Neuronal stem cell (in vitro differentiated cells): ENCODE measurements around the gene U2AF1L4.

Experiments used
- DNase-seq: peaks from one replicate; pipeline ENCODE4 v3.0.0-alpha.2; 2013; ENCODE audit warnings: low spot score
- H2AFZ ChIP-seq: one replicate; pipeline ENCODE4 v1.6.1; 2013; ENCODE audit warnings: mild to moderate bottlenecking, low read length, inconsistent platforms
- H2AK5ac ChIP-seq: 2 replicates; pipeline ENCODE4 v1.6.1; 2013; ENCODE audit warnings: low read depth, mild to moderate bottlenecking, inconsistent platforms, low read length, moderate library complexity, mixed read lengths
- H2BK120ac ChIP-seq: 2 replicates; pipeline ENCODE4 v1.6.1; 2013; ENCODE audit warnings: low read depth, mild to moderate bottlenecking, inconsistent platforms, low read length, moderate library complexity, mixed read lengths
- H2BK12ac ChIP-seq: one replicate; pipeline ENCODE4 v1.6.1; 2013; ENCODE audit warnings: low read length, inconsistent platforms
- H2BK15ac ChIP-seq: 2 replicates; pipeline ENCODE4 v1.6.1; 2013; ENCODE audit warnings: mild to moderate bottlenecking, low read length, inconsistent platforms, mixed read lengths
- H2BK5ac ChIP-seq: one replicate; pipeline ENCODE4 v1.6.1; 2013; ENCODE audit warnings: inconsistent platforms, mild to moderate bottlenecking, low read length, moderate library complexity
- H3K14ac ChIP-seq: one replicate; pipeline ENCODE4 v1.6.1; 2013; ENCODE audit warnings: low read length, inconsistent platforms
- H3K18ac ChIP-seq: 2 replicates; pipeline ENCODE4 v1.6.1; 2013; ENCODE audit warnings: low read length, inconsistent platforms
- H3K23ac ChIP-seq: 2 replicates; pipeline ENCODE4 v1.6.1; 2013; ENCODE audit warnings: low read depth, mild to moderate bottlenecking, mixed read lengths, low read length, inconsistent platforms; ENCODE audit not compliant: poor library complexity
- H3K27ac ChIP-seq: replicated peaks from 3 replicates; pipeline ENCODE4 v1.5.1; 2013; ENCODE audit warnings: low read length, inconsistent platforms
- H3K27me3 ChIP-seq, 3 experiments: 2 replicates each; pipeline ENCODE4 v1.6.1; 2013; ENCODE audit warnings: low read length in 3 of 3, mild to moderate bottlenecking in 2 of 3, inconsistent platforms in 1 of 3, low read depth in 1 of 3, mixed read lengths in 1 of 3, moderate library complexity in 1 of 3; ENCODE audit not compliant: control insufficient read depth in 3 of 3, insufficient read depth in 3 of 3
- H3K36me3 ChIP-seq, 2 donors: replicated peaks in 1 of 2; 2 replicates each; pipeline ENCODE4 v1.6.1; 2013; ENCODE audit warnings: low read length in 2 of 2; ENCODE audit not compliant: control insufficient read depth in 2 of 2, insufficient read depth in 2 of 2
- H3K4ac ChIP-seq: 2 replicates; pipeline ENCODE4 v1.6.1; 2013; ENCODE audit warnings: inconsistent platforms, mild to moderate bottlenecking, low read length, moderate library complexity
- H3K4me1 ChIP-seq, 2 donors: 1 replicate in 1 of 2; 2 replicates in 1 of 2; pipeline ENCODE4 v1.6.1; 2013; ENCODE audit warnings: low read length in 2 of 2, low read depth in 1 of 2; ENCODE audit not compliant: control insufficient read depth in 2 of 2, insufficient read depth in 1 of 2
- H3K4me2 ChIP-seq: one replicate; pipeline ENCODE4 v1.6.1; 2013; ENCODE audit warnings: mild to moderate bottlenecking, low read length, inconsistent platforms; ENCODE audit not compliant: insufficient read depth, poor library complexity, severe bottlenecking
- H3K4me3 ChIP-seq, 2 donors: 2 replicates each; pipeline ENCODE4 v1.5.1; 2013; ENCODE audit warnings: low read length in 2 of 2, mild to moderate bottlenecking in 2 of 2, inconsistent platforms in 1 of 2, moderate library complexity in 1 of 2
- H3K79me1 ChIP-seq: one replicate; pipeline ENCODE4 v1.6.1; 2013; ENCODE audit warnings: low read depth, mild to moderate bottlenecking, inconsistent platforms, low read length, moderate library complexity
- H3K9ac ChIP-seq: one replicate; pipeline ENCODE4 v1.6.1; 2013; ENCODE audit warnings: mild to moderate bottlenecking, low read depth, low read length, inconsistent platforms; ENCODE audit not compliant: poor library complexity
- H3K9me3 ChIP-seq, 2 donors: replicated peaks in 1 of 2; 2 replicates each; pipeline versions ENCODE3 to v1.6.1; 2013; ENCODE audit warnings: low read length in 2 of 2, mild to moderate bottlenecking in 2 of 2, inconsistent platforms in 1 of 2, low read depth in 1 of 2, mixed read lengths in 1 of 2, moderate library complexity in 1 of 2; ENCODE audit not compliant: control insufficient read depth in 2 of 2, insufficient read depth in 1 of 2
- H4K8ac ChIP-seq: one replicate; pipeline ENCODE4 v1.6.1; 2013; ENCODE audit warnings: low read depth, mild to moderate bottlenecking, inconsistent platforms, low read length, moderate library complexity
- H4K91ac ChIP-seq: one replicate; pipeline ENCODE4 v1.6.1; 2013; ENCODE audit warnings: low read length, low read depth, mild to moderate bottlenecking, inconsistent platforms; ENCODE audit not compliant: poor library complexity
- WGBS, 2 donors: extraction: QIAGEN DNeasy Blood & Tissue Kit; methylation state at CpG; one replicate each; pipeline ENCODE4 v1.1.7; 2013; ENCODE audit warnings: missing lambda C conversion rate in 2 of 2, mixed read lengths in 1 of 2; ENCODE audit not compliant: insufficient read length in 2 of 2, insufficient replicate concordance in 1 of 2; ENCODE audit errors: extremely low coverage in 2 of 2; 5-methylcytosine and 5-hydroxymethylcytosine counted together

U2AF1L4 gene

GRCh38 chr19:35738887-35739229, 6.4 kb downstream of the U2AF1L4 start:
- Histone ChIP-seq H3K36me3 (peaks cover 45 to 66% of the 10 kb centered on the region in 2 donors), H3K4me1 (peaks cover 2 to 5% of the 10 kb centered on the region in 2 donors), H3K9me3 (no peaks in the 10 kb centered on the region), H3K4ac (no peak overlapping the region), H4K91ac (no peak overlapping the region), H2AFZ (no peak overlapping the region), H3K4me3 (no peak overlapping the region), H4K8ac (no peak overlapping the region), H3K14ac (no peak overlapping the region), H2BK12ac (no peak overlapping the region), H2AK5ac (no peak overlapping the region), H3K27ac (no peak overlapping the region), H3K27me3 (no peaks in the 10 kb centered on the region), H3K23ac (no peak overlapping the region), H3K79me1 (peaks cover 9% of the 10 kb centered on the region), H3K9ac (no peak overlapping the region), H3K18ac (no peak overlapping the region), H2BK5ac (no peak overlapping the region), H3K4me2 (no peak overlapping the region), H2BK120ac (no peak overlapping the region), H2BK15ac (no peak overlapping the region)
- DNase-seq: no peak
- no CpG with 5 or more reads among the region's 2 CpGs for WGBS, 2 donors

GRCh38 chr19:35738021-35738886, 7.0 kb downstream of the U2AF1L4 start:
- no peaks in the 10 kb centered on the region for H3K9me3 ChIP-seq
- no peak overlapping the region for H2BK12ac ChIP-seq
- H3K4me2 ChIP-seq: no peak overlapping the region
- no CpG with 5 or more reads among the region's 37 CpGs for WGBS, 2 donors
- no peaks in the 10 kb centered on the region for H3K27me3 ChIP-seq
- peaks cover 9% of the 10 kb centered on the region for H3K79me1 ChIP-seq
- no peak for DNase-seq
- H3K4ac ChIP-seq: no peak overlapping the region
- H2BK5ac ChIP-seq: peak overlapping the region; percentile 87
- peak overlapping the region; percentile 70 for H3K9ac ChIP-seq
- H4K91ac ChIP-seq: no peak overlapping the region
- peak overlapping the region; percentile 80 for H3K23ac ChIP-seq
- peaks cover 2 to 5% of the 10 kb centered on the region in 2 donors for H3K4me1 ChIP-seq
- H2BK120ac ChIP-seq: no peak overlapping the region
- no peak overlapping the region for H2AK5ac ChIP-seq
- H2BK15ac ChIP-seq: no peak overlapping the region
- no peak overlapping the region for H3K27ac ChIP-seq
- no peak overlapping the region for H3K4me3 ChIP-seq
- peaks cover 46 to 72% of the 10 kb centered on the region in 2 donors for H3K36me3 ChIP-seq
- H4K8ac ChIP-seq: no peak overlapping the region
- H3K14ac ChIP-seq: no peak overlapping the region
- no peak overlapping the region for H2AFZ ChIP-seq
- no peak overlapping the region for H3K18ac ChIP-seq

DNA sequence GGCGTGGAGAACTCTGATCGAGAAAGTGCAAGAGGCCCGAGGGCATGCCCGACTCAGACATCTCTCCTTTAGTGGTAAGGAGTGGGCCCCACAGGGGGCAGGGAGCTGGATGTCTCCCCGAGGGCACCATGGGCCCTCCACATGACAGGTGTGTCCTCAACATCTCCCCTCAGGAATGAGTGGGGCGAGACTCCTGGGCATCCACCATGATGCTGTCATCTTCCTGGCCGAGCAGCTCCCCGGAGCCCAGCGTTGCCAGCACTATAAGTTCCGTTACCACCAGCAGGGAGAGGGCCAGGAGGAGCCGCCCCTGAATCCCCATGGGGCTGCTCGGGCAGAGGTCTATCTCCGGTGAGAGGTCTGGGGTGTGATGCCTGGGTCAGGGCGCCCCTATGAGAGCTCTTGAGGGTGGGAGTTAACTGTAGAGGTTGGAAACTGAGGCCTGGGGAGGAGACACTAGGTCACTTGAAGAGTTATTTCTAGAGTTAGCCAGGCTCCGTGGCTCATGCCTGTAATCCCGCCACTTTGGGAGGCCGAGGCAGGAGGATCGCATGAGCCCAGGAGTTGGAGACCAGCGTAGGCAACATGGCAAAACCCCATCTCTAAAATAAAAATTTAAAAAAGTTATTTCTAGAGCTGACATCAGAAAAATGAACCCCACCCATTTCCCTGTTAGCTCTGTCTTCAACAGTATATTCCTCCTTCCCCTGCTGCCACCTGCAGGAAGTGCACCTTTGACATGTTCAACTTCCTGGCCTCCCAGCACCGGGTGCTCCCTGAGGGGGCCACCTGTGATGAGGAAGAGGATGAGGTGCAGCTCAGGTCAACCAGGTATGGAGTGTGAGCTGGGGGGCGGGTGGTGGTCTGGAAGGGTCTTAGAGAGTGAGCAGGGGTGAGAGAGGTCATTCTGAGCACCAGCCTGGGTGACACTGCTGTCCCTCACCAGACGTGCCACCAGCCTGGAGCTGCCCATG, 8.0 kb downstream of the U2AF1L4 start:
- Histone ChIP-seq H4K8ac (no peak overlapping the region), H2AK5ac (no peak overlapping the region), H2BK12ac (no peak overlapping the region), H3K23ac (no peak overlapping the region), H2AFZ (no peak overlapping the region), H4K91ac (no peak overlapping the region), H2BK120ac (no peak overlapping the region), H3K4me1 (peaks cover 2 to 5% of the 10 kb centered on the region in 2 donors), H3K36me3 (peaks cover 44 to 74% of the 10 kb centered on the region in 2 donors), H3K14ac (no peak overlapping the region), H2BK15ac (no peak overlapping the region), H3K4ac (no peak overlapping the region), H2BK5ac (no peak overlapping the region), H3K9ac (peak overlapping the region; percentile 44), H3K27me3 (no peaks in the 10 kb centered on the region), H3K79me1 (peaks cover 10% of the 10 kb centered on the region), H3K4me2 (no peak overlapping the region), H3K27ac (no peak overlapping the region), H3K9me3 (no peaks in the 10 kb centered on the region), H3K4me3 (no peak overlapping the region), H3K18ac (no peak overlapping the region)
- no CpG with 5 or more reads among the region's 22 CpGs for WGBS, 2 donors
- no peak for DNase-seq

DNA sequence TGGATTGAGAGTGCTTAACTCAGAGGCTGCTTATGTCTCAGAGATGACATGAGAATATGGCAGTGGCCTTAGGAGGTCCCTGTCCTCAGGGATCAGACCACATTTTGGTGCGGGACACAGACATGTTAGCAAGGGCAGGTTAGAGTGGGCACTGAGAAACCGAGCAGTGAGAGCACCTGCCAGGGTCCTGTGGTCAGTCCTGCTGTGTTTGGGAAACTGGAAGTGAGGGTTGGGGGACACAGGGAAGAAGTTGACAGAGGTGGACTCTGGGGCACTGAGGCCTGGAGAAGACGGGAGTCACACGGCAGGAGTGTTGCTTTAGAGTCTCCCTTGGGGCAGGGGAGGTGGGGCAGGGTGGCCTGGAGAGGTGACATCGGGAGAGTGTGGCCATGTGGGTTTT, 10.3 kb downstream of the U2AF1L4 start:
- peaks cover 64 to 95% of the 10 kb centered on the region in 2 donors for H3K36me3 ChIP-seq
- H3K4ac ChIP-seq: no peak overlapping the region
- no peaks in the 10 kb centered on the region for H3K27me3 ChIP-seq
- H2BK120ac ChIP-seq: no peak overlapping the region
- no peak overlapping the region for H4K91ac ChIP-seq
- H3K18ac ChIP-seq: no peak overlapping the region
- H3K4me2 ChIP-seq: no peak overlapping the region
- no peak overlapping the region for H2BK15ac ChIP-seq
- DNase-seq: no peak
- H3K4me3 ChIP-seq: no peak overlapping the region
- H2AFZ ChIP-seq: no peak overlapping the region
- H3K9ac ChIP-seq: no peak overlapping the region
- no peak overlapping the region for H2BK5ac ChIP-seq
- no peaks in the 10 kb centered on the region for H3K9me3 ChIP-seq
- no peak overlapping the region for H3K23ac ChIP-seq
- WGBS, 2 donors: no CpG with 5 or more reads among the region's 5 CpGs
- no peak overlapping the region for H3K14ac ChIP-seq
- peaks cover 13% of the 10 kb centered on the region for H3K79me1 ChIP-seq
- H2AK5ac ChIP-seq: no peak overlapping the region
- no peak overlapping the region for H4K8ac ChIP-seq
- H3K4me1 ChIP-seq: peaks cover 2 to 4% of the 10 kb centered on the region in 2 donors
- no peak overlapping the region for H3K27ac ChIP-seq
- no peak overlapping the region for H2BK12ac ChIP-seq
